Ovary (tissue), 9 donors: ENCODE results near the gene RPS6KA5. TPM values are rescaled to one million over a fixed set of nuclear protein-coding genes. Genes with fewer than 3 reads are reported as not detected.

Experiments used
- DNase-seq, 5 donors: peaks; one replicate each; pipeline ENCODE4 v3.0.0-alpha.2; 2019 to 2020
- H3K27ac ChIP-seq, 2 donors: fragments of 200-600 bp; one replicate each; pipeline versions ENCODE4 v1.5.1 to v1.8.0; 2019 to 2022
- H3K27me3 ChIP-seq: fragments of 200-600 bp; one replicate; pipeline ENCODE4 v1.8.0; 2022
- H3K36me3 ChIP-seq: fragments of 200-600 bp; sonication (generic); one replicate; pipeline ENCODE4 v1.5.1; 2019
- H3K4me1 ChIP-seq: one replicate; pipeline ENCODE4 v1.8.1; 2013; ENCODE audit warnings: mild to moderate bottlenecking, moderate library complexity; ENCODE audit not compliant: insufficient read depth
- H3K4me3 ChIP-seq: fragments of 200-600 bp; sonication (generic); one replicate; pipeline ENCODE4 v1.5.1; 2017
- H3K9me3 ChIP-seq, 2 donors: fragments of 200-600 bp in 1 of 2; sonication (generic) in 1 of 2; one replicate each; pipeline versions ENCODE4 v1.5.1 to v1.8.1; 2013 to 2019; ENCODE audit warnings: mild to moderate bottlenecking in 1 of 2, moderate library complexity in 1 of 2
- EP300 ChIP-seq: sonication (generic); formaldehyde crosslinking; IDR thresholded peaks from one replicate; pipeline ENCODE4 v1.6.1; 2017; ENCODE audit warnings: antibody characterized with exemption
- POLR2A ChIP-seq: fragments of 450-650 bp; IDR thresholded peaks from one replicate; pipeline ENCODE4 v1.6.1; 2017; ENCODE audit warnings: antibody characterized with exemption, mild to moderate bottlenecking, moderate library complexity
- WGBS, 3 donors: extraction: QIAGEN DNeasy Blood & Tissue Kit in 1 of 3; methylation state at CpG; one replicate each; pipeline versions ENCODE4 v1.1.5 to v1.1.7; 2013 to 2017; 5-methylcytosine and 5-hydroxymethylcytosine counted together
- intact Hi-C, 4 donors: fragments of 100-400 bp; cut with DNase I; formaldehyde crosslinking; loops; one replicate each; pipeline versions ENCODE4 v1.11.0 to v1.15.1; 2022 to 2023
- polyA plus RNA-seq, 2 donors: library from polyadenylated mRNA; stranded (reverse); fragments of 200-250 nt in 1 of 2; fragments of 350-450 nt in 1 of 2; fragmentation: Illumina TruSeq in 1 of 2; extraction: RNeasy Lipid Tissue Mini Kit (QIAGEN cat#74804) in 1 of 2; gene quantifications; one replicate each; pipeline ENCODE4 v1.2.3, GENCODE V29; 2013 to 2014
- total RNA-seq, 7 donors: library from RNA; depleted of rRNA in 2 of 7; stranded (reverse); fragments of >200 nt in 2 of 7; fragmentation: NEBNext Ultra II Directional in 3 of 7; extraction: Animal tissue kit (Norgen Biotek cat#: 25700) in 3 of 7; gene quantifications; one replicate each; pipeline versions ENCODE4 v1.1.0 to v1.2.4, GENCODE V29; 2016 to 2023
- TF ChIP-seq, protein P1 (sequence below), 3 donors: fragments of 450-650 bp in 2 of 3; fragments of 200-600 bp in 1 of 3; IDR thresholded peaks; one replicate each; pipeline versions ENCODE4 v1.5.1 to v1.8.0; 2016 to 2022; ENCODE audit warnings: antibody characterized with exemption in 3 of 3, mild to moderate bottlenecking in 1 of 3
- donor health status: DM: no; HTN: no; CAD: no; lungs with moderate emphysema.
- donor health status: DM: no; HTN: no; CAD: no.
- donor health status: Bipolar disorder and iron deficiency.
- donor health status: DM: yes; HTN: yes; CAD: no.
- donor health status: DM: no; HTN: no; CAD: no.
- donor health status: DM: yes; HTN: yes; CAD: no.

Gene RPS6KA5
- total and polyA plus RNA-seq, 9 donors: 3.8 to 19.0 (median 8.4) TPM

DNA sequence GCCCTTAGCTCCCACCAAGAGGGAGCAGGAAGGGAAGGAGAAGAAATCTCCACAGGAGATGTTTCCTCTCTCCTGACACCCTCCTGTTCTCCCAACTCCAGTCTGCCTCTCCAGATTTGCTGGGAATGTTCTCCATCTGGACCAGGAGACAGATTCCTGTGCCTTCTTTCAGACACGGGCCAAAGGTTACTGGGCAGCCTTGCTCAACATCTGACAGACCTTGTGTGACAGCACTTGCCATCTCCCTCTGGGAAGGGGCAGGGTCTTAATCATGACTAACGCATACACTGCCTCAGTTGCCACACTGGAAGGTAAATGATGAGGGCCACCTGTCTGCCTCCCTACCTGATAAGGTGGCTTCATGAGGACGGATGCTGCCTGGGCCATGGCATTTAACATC lies 241.7 kb downstream of the RPS6KA5 start:
- intact Hi-C loops: loop anchor here in 1 of 4 donors (10.0 kb wide), 1 partner anchor 844 kb away; no protein-coding TSS in a partner anchor
- peaks cover 8% of the 10 kb centered on the region for H3K4me1 ChIP-seq
- H3K27me3 ChIP-seq: no peaks in the 10 kb centered on the region
- no peak overlapping the region for H3K4me3 ChIP-seq
- H3K36me3 ChIP-seq: no peaks in the 10 kb centered on the region
- no peaks in the 10 kb centered on the region for H3K9me3 ChIP-seq
- 75 to 88% (median 79%) methylated on average over 3 of the region's 3 CpGs for WGBS, 3 donors
- no peak for TF ChIP-seq EP300
- no peak for TF ChIP-seq POLR2A
- no peak for DNase-seq
- no peak overlapping the region for H3K27ac ChIP-seq

- H3K9me3 ChIP-seq: no peaks in the 10 kb centered on the region
- peak in 2 of 5 donors; percentile 49 to 50 for DNase-seq
- TF ChIP-seq POLR2A (no peak), EP300 (no peak)
- TF ChIP-seq, protein P1, sequence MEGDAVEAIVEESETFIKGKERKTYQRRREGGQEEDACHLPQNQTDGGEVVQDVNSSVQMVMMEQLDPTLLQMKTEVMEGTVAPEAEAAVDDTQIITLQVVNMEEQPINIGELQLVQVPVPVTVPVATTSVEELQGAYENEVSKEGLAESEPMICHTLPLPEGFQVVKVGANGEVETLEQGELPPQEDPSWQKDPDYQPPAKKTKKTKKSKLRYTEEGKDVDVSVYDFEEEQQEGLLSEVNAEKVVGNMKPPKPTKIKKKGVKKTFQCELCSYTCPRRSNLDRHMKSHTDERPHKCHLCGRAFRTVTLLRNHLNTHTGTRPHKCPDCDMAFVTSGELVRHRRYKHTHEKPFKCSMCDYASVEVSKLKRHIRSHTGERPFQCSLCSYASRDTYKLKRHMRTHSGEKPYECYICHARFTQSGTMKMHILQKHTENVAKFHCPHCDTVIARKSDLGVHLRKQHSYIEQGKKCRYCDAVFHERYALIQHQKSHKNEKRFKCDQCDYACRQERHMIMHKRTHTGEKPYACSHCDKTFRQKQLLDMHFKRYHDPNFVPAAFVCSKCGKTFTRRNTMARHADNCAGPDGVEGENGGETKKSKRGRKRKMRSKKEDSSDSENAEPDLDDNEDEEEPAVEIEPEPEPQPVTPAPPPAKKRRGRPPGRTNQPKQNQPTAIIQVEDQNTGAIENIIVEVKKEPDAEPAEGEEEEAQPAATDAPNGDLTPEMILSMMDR (IDR thresholded peaks at IDR 0.05): no peak
- H3K4me3 ChIP-seq: peak overlapping the region; percentile 20
- H3K36me3 ChIP-seq: no peaks in the 10 kb centered on the region
- WGBS, 3 donors: 32 to 39% (median 34%) methylated on average over 16 of the region's 16 CpGs
- peaks cover 8% of the 10 kb centered on the region for H3K4me1 ChIP-seq
- H3K27ac ChIP-seq: no peak overlapping the region
- H3K27me3 ChIP-seq: no peaks in the 10 kb centered on the region
- intact Hi-C loops: loop anchor here in 1 of 4 donors (10.0 kb wide), 1 partner anchor 842 kb away; no protein-coding TSS in a partner anchor
Observed at GRCh38 chr14:90816681-90817436, 243.6 kb downstream of the RPS6KA5 start.

DNA sequence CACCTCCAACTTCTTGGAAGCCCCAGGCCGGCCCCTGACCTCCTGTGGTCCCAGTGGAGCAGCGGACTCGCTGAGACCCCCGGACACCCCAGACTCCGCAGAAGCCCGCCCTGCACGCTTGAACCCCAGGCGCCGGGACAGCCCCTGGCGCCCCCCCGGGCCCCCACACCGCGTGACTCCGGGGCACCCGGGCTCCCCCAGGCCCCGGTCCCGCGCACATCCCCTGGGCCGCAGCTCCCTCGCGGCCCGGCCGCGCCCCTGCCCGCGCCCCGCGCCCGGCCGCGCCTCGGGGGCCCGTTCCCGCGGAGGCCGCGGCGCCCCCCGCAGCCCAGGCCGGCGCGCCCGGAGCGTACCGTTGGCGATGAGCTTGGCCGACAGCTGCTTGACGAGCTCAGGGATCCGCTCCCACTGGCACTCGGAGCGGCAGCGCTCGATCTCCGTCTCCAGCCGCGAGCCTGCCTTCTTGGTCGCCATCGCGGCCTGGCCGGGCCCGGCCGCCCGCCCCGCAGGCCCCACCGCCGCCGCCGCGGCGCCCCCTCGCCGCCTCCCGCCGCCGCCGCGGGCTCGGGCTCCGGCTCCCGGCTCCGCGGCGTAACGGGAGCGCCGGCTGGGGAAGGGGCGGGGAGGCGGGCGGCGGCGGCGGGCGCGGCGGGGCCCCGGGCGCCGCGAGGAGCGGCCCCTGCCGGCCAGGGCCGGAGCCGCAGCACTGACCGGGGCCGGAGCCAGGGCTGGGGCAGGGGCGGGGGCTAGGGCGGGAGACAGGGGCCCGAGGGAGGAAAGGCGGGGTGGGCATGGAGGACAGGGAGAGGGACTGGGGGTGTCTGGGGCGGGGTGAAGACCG lies 244.4 kb downstream of the RPS6KA5 start, which contains the start of gene TTC7B:
TSS of gene TTC7B (minus strand) at position 609 of the 841 bp plus-strand sequence. CDS start at position 474, 135 bp downstream.
- intact Hi-C loops: loop anchor here in 1 of 4 donors (10.0 kb wide), 1 partner anchor 841 kb away; no protein-coding TSS in a partner anchor
- Histone ChIP-seq H3K4me3 (peak within 1 kb of the TSS; percentile 81), H3K9me3 (no peaks in the 10 kb centered on the region), H3K27me3 (no peaks in the 10 kb centered on the region), H3K36me3 (no peaks in the 10 kb centered on the region), H3K4me1 (peaks cover 8% of the 10 kb centered on the region), H3K27ac (no peak within 1 kb of the TSS)
- WGBS, 3 donors: 1 to 4% (median 1%) methylated on average over 13 to 111 of the region's 111 CpGs
- TF ChIP-seq POLR2A (no peak), EP300 (no peak)
- TF ChIP-seq, protein P1 (IDR thresholded peaks at IDR 0.05): no peak
- peak; percentile 31 to 75 (median 55) for DNase-seq

GRCh38 chr14:90815572-90815821 lies 244.9 kb downstream of the RPS6KA5 start:
- 1 to 7% (median 3%) methylated on average over 5 of the region's 5 CpGs for WGBS, 3 donors
- peaks cover 10% of the 10 kb centered on the region for H3K4me1 ChIP-seq
- H3K27ac ChIP-seq: no peak overlapping the region
- DNase-seq: no peak
- no peaks in the 10 kb centered on the region for H3K27me3 ChIP-seq
- H3K9me3 ChIP-seq: no peaks in the 10 kb centered on the region
- H3K4me3 ChIP-seq: peak overlapping the region; percentile 81
- TF ChIP-seq POLR2A (no peak), EP300 (no peak)
- TF ChIP-seq, protein P1 (IDR thresholded peaks at IDR 0.05): no peak
- intact Hi-C loops: loop anchor here in 1 of 4 donors (10.0 kb wide), 1 partner anchor 841 kb away; no protein-coding TSS in a partner anchor
- H3K36me3 ChIP-seq: no peaks in the 10 kb centered on the region
